GM12878 (cell line): Measurements from ENCODE around the gene RIOX2. TPM values are rescaled to one million over a fixed set of nuclear protein-coding genes. Genes with fewer than 3 reads are reported as not detected.

Experiments
- ATAC-seq: fragments of 200-7000 bp; cut with Tn5 transposase; 3 replicates; pipeline ENCODE4 v1.9.1; 2020; ENCODE audit warnings: mild to moderate bottlenecking, moderate library complexity
- BruUV-seq: library from RNA; stranded (reverse); fragments of 400-500 nt; replicated peaks from 2 replicates; lab custom pipeline; 2021; lab: Mats Ljungman, UMichigan
- CTCF ChIA-PET: fragments of 300-600 bp; sonication (Branson Sonifier 250); formaldehyde crosslinking; extraction: SDS; loops from one replicate; lab custom pipeline; 2021; ENCODE audit warnings: inconsistent platforms; lab: Yijun Ruan, JAX
- POLR2A ChIA-PET: fragments of 350-600 bp; formaldehyde crosslinking; extraction: SDS; loops from one replicate; lab custom pipeline; 2021; ENCODE audit warnings: inconsistent platforms; lab: Charles Lee
- RAD21 ChIA-PET: fragments of 300-600 bp; sonication (Branson Sonifier 250); formaldehyde crosslinking; loops from one replicate; lab custom pipeline; 2023; ENCODE audit warnings: antibody characterized with exemption; ENCODE audit not compliant: unreplicated experiment; lab: Charles Lee
- SMC1A ChIA-PET: fragments of 300-600 bp; sonication (Branson Sonifier 250); formaldehyde crosslinking; loops from one replicate; lab custom pipeline; 2023; ENCODE audit not compliant: unreplicated experiment, uncharacterized antibody; lab: Charles Lee
- DNase-seq: peaks from one replicate; pipeline ENCODE4 v3.0.0-alpha.2; 2011; ENCODE audit warnings: low read depth, low spot score
- FAIRE-seq: peaks from 3 replicates; lab custom pipeline; 2011; peaks lifted over from hg19 to GRCh38; lab: Jason Lieb, UNC
- H2AFZ ChIP-seq: 2 replicates; pipeline ENCODE4 v1.6.0; 2011; ENCODE audit warnings: low read depth, low read length, control low read depth; ENCODE audit not compliant: control insufficient read depth
- H3K27ac ChIP-seq: 2 replicates; pipeline ENCODE4 v1.5.1; 2011; ENCODE audit warnings: control low read depth; ENCODE audit not compliant: control insufficient read depth, insufficient read depth
- H3K27me3 ChIP-seq, 2 experiments: replicated peaks in 1 of 2; 2 replicates each; pipeline versions ENCODE4 v1.6.0 to v1.6.1; 2011; ENCODE audit warnings: low read length in 1 of 2; ENCODE audit not compliant: control insufficient read depth in 2 of 2, insufficient read depth in 2 of 2
- H3K36me3 ChIP-seq, 2 experiments: 2 replicates each; pipeline ENCODE4 v1.5.1; 2011; ENCODE audit warnings: low read length in 1 of 2; ENCODE audit not compliant: control insufficient read depth in 2 of 2, insufficient read depth in 2 of 2
- H3K4me1 ChIP-seq: 2 replicates; pipeline ENCODE4 v1.6.1; 2011; ENCODE audit warnings: mild to moderate bottlenecking, low read length, moderate library complexity, mixed read lengths; ENCODE audit not compliant: control insufficient read depth, insufficient read depth
- H3K4me2 ChIP-seq: 2 replicates; pipeline ENCODE4 v1.6.0; 2011; ENCODE audit warnings: control low read depth; ENCODE audit not compliant: control insufficient read depth, insufficient read depth
- H3K4me3 ChIP-seq: fragments of 200-600 bp; sonication (generic); 2 replicates; pipeline ENCODE4 v1.5.1; 2016
- H3K79me2 ChIP-seq: 2 replicates; pipeline ENCODE4 v1.6.0; 2011; ENCODE audit warnings: low read length; ENCODE audit not compliant: control insufficient read depth, insufficient read depth
- H3K9ac ChIP-seq: 2 replicates; pipeline ENCODE4 v1.8.0; 2011; ENCODE audit warnings: low read length, control low read depth, mixed read lengths; ENCODE audit not compliant: control insufficient read depth, insufficient read depth
- H3K9me3 ChIP-seq: replicated peaks from 3 replicates; pipeline ENCODE4 v1.5.1; 2011; ENCODE audit warnings: mild to moderate bottlenecking, low read length; ENCODE audit not compliant: control insufficient read depth, insufficient read depth
- H4K20me1 ChIP-seq: 2 replicates; pipeline ENCODE4 v1.6.0; 2011; ENCODE audit not compliant: control insufficient read depth, insufficient read depth
- CHD1 ChIP-seq: IDR thresholded peaks from 2 replicates; pipeline ENCODE4 v1.6.1; 2012; ENCODE audit warnings: low read depth, low read length, improper control_type of control experiment
- IKZF1 ChIP-seq: fragments of 450-650 bp; conservative IDR thresholded peaks from 2 replicates; pipeline ENCODE4 v1.6.1; 2017; ENCODE audit warnings: antibody characterized with exemption, mild to moderate bottlenecking
- JUND ChIP-seq: IDR thresholded peaks from 2 replicates; pipeline ENCODE4 v1.6.1; 2012; ENCODE audit warnings: low read depth, mild to moderate bottlenecking, low read length, improper control_type of control experiment, moderate library complexity
- MEF2A ChIP-seq: IDR thresholded peaks from 2 replicates; pipeline ENCODE4 v1.6.1; 2011; ENCODE audit warnings: low read depth, mild to moderate bottlenecking, low read length, moderate library complexity; ENCODE audit not compliant: insufficient read depth
- PKNOX1 ChIP-seq: fragments of 450-650 bp; IDR thresholded peaks from 2 replicates; pipeline ENCODE4 v1.6.1; 2016; ENCODE audit warnings: mild to moderate bottlenecking
- POLR2AphosphoS2 ChIP-seq: IDR thresholded peaks from 2 replicates; pipeline ENCODE4 v1.6.1; 2011; ENCODE audit warnings: low read depth, mild to moderate bottlenecking, low read length, improper control_type of control experiment, moderate library complexity
- STAT1 ChIP-seq: fragments of 450-650 bp; conservative IDR thresholded peaks from 2 replicates; pipeline ENCODE4 v1.6.1; 2014; ENCODE audit warnings: antibody characterized with exemption, mild to moderate bottlenecking
- TAF1 ChIP-seq: IDR thresholded peaks from 2 replicates; pipeline ENCODE4 v1.6.1; 2011; ENCODE audit warnings: mild to moderate bottlenecking, low read depth, low read length, borderline replicate concordance
- ZZZ3 ChIP-seq: IDR thresholded peaks from 2 replicates; pipeline ENCODE4 v1.6.1; 2011; ENCODE audit warnings: low read depth; ENCODE audit not compliant: control insufficient read depth, insufficient read length
- WGBS: methylation state at CpG from one replicate; pipeline ENCODE4 v1.1.6; 2016; ENCODE audit warnings: low lambda C conversion rate; ENCODE audit not compliant: insufficient replicate concordance, insufficient coverage; ENCODE audit errors: missing lambda C conversion rate; 5-methylcytosine and 5-hydroxymethylcytosine counted together
- in situ Hi-C: fragments of 300-500 bp; cut with MboI; formaldehyde crosslinking; loops from 9 replicates; pipeline ENCODE4 v1.14.3; 2018; ENCODE audit warnings: mixed read lengths
- intact Hi-C: fragments of 100-400 bp; cut with micrococcal nuclease; formaldehyde crosslinking; loops from one replicate; pipeline ENCODE4 v1.14.2; 2022; ENCODE audit not compliant: unreplicated experiment
- polyA plus RNA-seq, 11 experiments: library from polyadenylated mRNA; depleted of rRNA in 4 of 11; unstranded in 6 of 11; stranded (reverse) in 5 of 11; fragments of >200 nt; fragmentation: Nextera tagmentation in 4 of 11; fragmentation: Illumina TruSeq in 1 of 11; extraction: Ambion mirVana in 4 of 11; extraction: Trizol in 1 of 11; gene quantifications; 1 replicate in 1 of 11; 2 replicates in 10 of 11; pipeline versions ENCODE4 v1.2.1 to v1.2.3, GENCODE V29; 2011 to 2016; ENCODE audit warnings: inconsistent platforms in 2 of 11, missing spikeins in 2 of 11, low read depth in 1 of 11
- total RNA-seq, 4 experiments: library from RNA; depleted of rRNA in 3 of 4; stranded (reverse); fragments of >200 nt in 3 of 4; fragmentation: Illumina TruSeq in 1 of 4; extraction: Trizol in 1 of 4; gene quantifications; 2 replicates each; pipeline versions ENCODE4 v1.2.1 to v1.2.3, GENCODE V29; 2013 to 2021
- TF ChIP-seq, protein P1 (sequence below): fragments of 450-650 bp; IDR thresholded peaks from 2 replicates; pipeline ENCODE4 v1.6.1; 2016; ENCODE audit warnings: mild to moderate bottlenecking
- TF ChIP-seq, protein P2 (sequence below): fragments of 450-650 bp; IDR thresholded peaks from 2 replicates; pipeline ENCODE4 v1.6.1; 2017; ENCODE audit warnings: mild to moderate bottlenecking, low read depth, inconsistent platforms; ENCODE audit not compliant: poor library complexity, severe bottlenecking

Gene RIOX2
- total and polyA plus RNA-seq, 10 of the 15 experiments (the other 5 are each of a cell fraction or from before 2014, with no cell fraction given) = 24.1 to 52.6 (median 44.0) TPM

DNA sequence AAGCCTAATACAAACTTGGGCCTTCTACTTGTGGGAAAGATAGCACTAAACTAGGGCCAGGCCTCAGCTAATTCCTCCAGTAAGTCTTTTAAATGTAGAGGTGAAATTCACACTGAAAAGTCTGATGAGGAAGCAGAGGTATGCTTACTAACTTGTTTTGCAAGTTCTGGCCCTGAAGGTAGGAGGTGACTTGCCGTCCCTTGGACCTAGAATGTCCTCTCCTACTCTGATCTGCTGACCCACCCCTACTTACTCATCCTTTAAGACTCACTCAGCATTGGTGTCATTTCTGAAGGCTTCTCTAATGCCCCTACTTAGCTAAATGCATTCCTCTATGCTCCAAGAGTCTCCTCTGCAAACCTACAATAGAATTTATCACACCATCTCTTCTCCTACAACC, 19.4 kb downstream of the RIOX2 start:
- no peak for FAIRE-seq
- peaks cover 8% of the 10 kb centered on the region for H3K4me1 ChIP-seq
- no peak overlapping the region for H3K9ac ChIP-seq
- WGBS = 95% methylated on average over 1 of the region's 1 CpG
- DNase-seq = no peak
- no peak for ATAC-seq
- CTCF ChIA-PET = interaction anchor here (1.1 kb wide), 1 partner anchor 18 kb away, joined by 4 read pairs; no protein-coding TSS in a partner anchor
- SMC1A ChIA-PET = interaction anchor here (0.9 to 1.2 kb wide), 2 partner anchors 9 to 16 kb away, joined by 3 to 4 read pairs; no protein-coding TSS in a partner anchor
- no peaks in the 10 kb centered on the region for H3K79me2 ChIP-seq
- no peaks in the 10 kb centered on the region for H3K27me3 ChIP-seq
- H3K36me3 ChIP-seq = peaks cover 10 to 47% of the 10 kb centered on the region in 2 experiments
- H3K9me3 ChIP-seq = no peaks in the 10 kb centered on the region
- no peaks in the 10 kb centered on the region; the same call in 1 of the 2 replicates for H4K20me1 ChIP-seq
- POLR2A ChIA-PET = no interaction called here
- H3K27ac ChIP-seq = no peak overlapping the region
- in situ Hi-C loops (no loop called here), intact Hi-C loops (loop anchor here (5.0 kb wide), 1 partner anchor 161 kb away; no protein-coding TSS in a partner anchor)
- H2AFZ ChIP-seq = no peak overlapping the region
- no peak overlapping the region for H3K4me2 ChIP-seq
- no TSS peak for BruUV-seq
- no peak overlapping the region for H3K4me3 ChIP-seq
- RAD21 ChIA-PET = no interaction called here
- TF ChIP-seq IKZF1 (no peak), PKNOX1 (no peak), TAF1 (no peak)

DNA sequence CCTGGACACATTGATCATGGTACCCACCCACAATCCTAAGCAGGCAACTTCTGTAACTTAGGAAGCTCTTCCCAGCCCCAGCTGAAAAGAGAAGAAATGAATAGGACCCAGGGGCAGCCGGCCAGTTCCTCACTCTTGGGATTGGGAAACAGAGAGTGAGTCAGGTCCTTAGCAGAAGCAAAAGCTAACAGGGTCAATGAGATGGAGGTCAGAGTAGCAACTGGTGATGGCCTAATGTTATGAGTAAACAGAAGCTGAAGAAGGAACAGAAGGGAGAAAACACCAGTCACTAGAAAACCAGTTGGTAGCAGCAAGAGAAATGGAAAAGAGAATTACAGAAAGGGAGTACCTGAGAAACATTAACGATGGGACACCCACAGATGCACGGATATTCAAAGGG, 20.0 kb downstream of the RIOX2 start:
- Histone ChIP-seq H3K27me3 (no peaks in the 10 kb centered on the region), H2AFZ (no peak overlapping the region), H3K36me3 (peaks cover 10 to 49% of the 10 kb centered on the region in 2 experiments), H3K27ac (no peak overlapping the region), H4K20me1 (no peaks in the 10 kb centered on the region), H3K4me1 (peaks cover 8% of the 10 kb centered on the region), H3K79me2 (no peaks in the 10 kb centered on the region), H3K4me2 (no peak overlapping the region), H3K9ac (no peak overlapping the region), H3K9me3 (no peaks in the 10 kb centered on the region), H3K4me3 (no peak overlapping the region)
- CTCF ChIA-PET = no interaction called here
- intact Hi-C loops (loop anchor here (5.0 kb wide), 1 partner anchor 160 kb away; no protein-coding TSS in a partner anchor), in situ Hi-C loops (no loop called here)
- SMC1A ChIA-PET = interaction anchor here (0.9 to 1.2 kb wide), 3 partner anchors 10 to 355 kb away, joined by 3 to 4 read pairs (median 3); no protein-coding TSS in a partner anchor
- RAD21 ChIA-PET = no interaction called here
- ATAC-seq (no peak), DNase-seq (no peak), FAIRE-seq (no peak)
- BruUV-seq = no TSS peak
- POLR2A ChIA-PET = no interaction called here
- 98% methylated on average over 3 of the region's 3 CpGs for WGBS
- TF ChIP-seq CHD1 (no peak), MEF2A (no peak), POLR2AphosphoS2 (no peak), JUND (no peak), STAT1 (no peak), ZZZ3 (no peak)
- TF ChIP-seq, protein P1, sequence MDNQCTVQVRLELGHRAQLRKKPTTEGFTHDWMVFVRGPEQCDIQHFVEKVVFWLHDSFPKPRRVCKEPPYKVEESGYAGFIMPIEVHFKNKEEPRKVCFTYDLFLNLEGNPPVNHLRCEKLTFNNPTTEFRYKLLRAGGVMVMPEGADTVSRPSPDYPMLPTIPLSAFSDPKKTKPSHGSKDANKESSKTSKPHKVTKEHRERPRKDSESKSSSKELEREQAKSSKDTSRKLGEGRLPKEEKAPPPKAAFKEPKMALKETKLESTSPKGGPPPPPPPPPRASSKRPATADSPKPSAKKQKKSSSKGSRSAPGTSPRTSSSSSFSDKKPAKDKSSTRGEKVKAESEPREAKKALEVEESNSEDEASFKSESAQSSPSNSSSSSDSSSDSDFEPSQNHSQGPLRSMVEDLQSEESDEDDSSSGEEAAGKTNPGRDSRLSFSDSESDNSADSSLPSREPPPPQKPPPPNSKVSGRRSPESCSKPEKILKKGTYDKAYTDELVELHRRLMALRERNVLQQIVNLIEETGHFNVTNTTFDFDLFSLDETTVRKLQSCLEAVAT = no peak
- TF ChIP-seq, protein P2, sequence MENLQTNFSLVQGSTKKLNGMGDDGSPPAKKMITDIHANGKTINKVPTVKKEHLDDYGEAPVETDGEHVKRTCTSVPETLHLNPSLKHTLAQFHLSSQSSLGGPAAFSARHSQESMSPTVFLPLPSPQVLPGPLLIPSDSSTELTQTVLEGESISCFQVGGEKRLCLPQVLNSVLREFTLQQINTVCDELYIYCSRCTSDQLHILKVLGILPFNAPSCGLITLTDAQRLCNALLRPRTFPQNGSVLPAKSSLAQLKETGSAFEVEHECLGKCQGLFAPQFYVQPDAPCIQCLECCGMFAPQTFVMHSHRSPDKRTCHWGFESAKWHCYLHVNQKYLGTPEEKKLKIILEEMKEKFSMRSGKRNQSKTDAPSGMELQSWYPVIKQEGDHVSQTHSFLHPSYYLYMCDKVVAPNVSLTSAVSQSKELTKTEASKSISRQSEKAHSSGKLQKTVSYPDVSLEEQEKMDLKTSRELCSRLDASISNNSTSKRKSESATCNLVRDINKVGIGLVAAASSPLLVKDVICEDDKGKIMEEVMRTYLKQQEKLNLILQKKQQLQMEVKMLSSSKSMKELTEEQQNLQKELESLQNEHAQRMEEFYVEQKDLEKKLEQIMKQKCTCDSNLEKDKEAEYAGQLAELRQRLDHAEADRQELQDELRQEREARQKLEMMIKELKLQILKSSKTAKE = no peak
